GM21526 (cell line): Measurements from ENCODE around the gene SCUBE1.

Experiments used
- ATAC-seq: cut with Tn5 transposase; IDR thresholded peaks from one replicate; pipeline ENCODE4 v1.9.1; 2021; ENCODE audit warnings: moderate library complexity; ENCODE audit not compliant: unreplicated experiment, low FRiP score

SCUBE1 gene

GRCh38 chr22:43305806-43306205 is 37.4 kb downstream of the SCUBE1 start:
- no peak for ATAC-seq

- ATAC-seq, result no peak
Observed at GRCh38 chr22:43304831-43305590, 38.2 kb downstream of the SCUBE1 start.

- no peak for ATAC-seq
Observed at GRCh38 chr22:43303751-43304150, 39.4 kb downstream of the SCUBE1 start.

GRCh38 chr22:43303166-43303565 is 40.0 kb downstream of the SCUBE1 start:
- ATAC-seq, result no peak

- no peak for ATAC-seq
Observed at GRCh38 chr22:43302531-43303041, 40.6 kb downstream of the SCUBE1 start.

- ATAC-seq, result no peak
Observed at GRCh38 chr22:43301866-43302265, 41.3 kb downstream of the SCUBE1 start.

- ATAC-seq, result no peak
Observed at GRCh38 chr22:43300891-43301676, 42.1 kb downstream of the SCUBE1 start.

- no peak for ATAC-seq
Observed at GRCh38 chr22:43299736-43300135, 43.4 kb downstream of the SCUBE1 start.

GRCh38 chr22:43298062-43298801 is 44.9 kb downstream of the SCUBE1 start:
- no peak for ATAC-seq

- ATAC-seq, result no peak
Observed at GRCh38 chr22:43297270-43298061, 45.7 kb downstream of the SCUBE1 start.

GRCh38 chr22:43296276-43296902 is 46.8 kb downstream of the SCUBE1 start:
- ATAC-seq, result no peak

- no peak for ATAC-seq
Observed at GRCh38 chr22:43295660-43296059, 47.5 kb downstream of the SCUBE1 start.

- no peak for ATAC-seq
Observed at GRCh38 chr22:43295173-43295572, 48.0 kb downstream of the SCUBE1 start.

GRCh38 chr22:43293655-43294392 is 49.3 kb downstream of the SCUBE1 start:
- no peak for ATAC-seq

- ATAC-seq, result no peak
Observed at GRCh38 chr22:43293259-43293654, 49.9 kb downstream of the SCUBE1 start.

- ATAC-seq, result no peak
Observed at GRCh38 chr22:43292630-43293018, 50.5 kb downstream of the SCUBE1 start.

- ATAC-seq, result no peak
Observed at GRCh38 chr22:43291381-43291780, 51.8 kb downstream of the SCUBE1 start.

GRCh38 chr22:43289976-43290721 is 53.0 kb downstream of the SCUBE1 start:
- no peak for ATAC-seq
